KMS-11 (cell line): ENCODE measurements around the gene SCFD2.
"Not testable (repeated sequence)": the region's sequence is repeated elsewhere in the genome, so short reads cannot be mapped to it uniquely, and the experiment has no call there.

Experiments
- H2AFZ ChIP-seq: fragments of 200-600 bp; sonication (generic); 2 replicates; pipeline ENCODE4 v1.6.1; 2016; ENCODE audit warnings: antibody characterized with exemption, mixed run types, low read depth
- H3K27ac ChIP-seq: fragments of 200-600 bp; sonication (generic); 2 replicates; pipeline ENCODE4 v1.6.1; 2016; ENCODE audit warnings: mild to moderate bottlenecking, mixed run types
- H3K27me3 ChIP-seq: fragments of 200-600 bp; sonication (generic); 2 replicates; pipeline ENCODE4 v1.6.1; 2017; ENCODE audit warnings: mild to moderate bottlenecking, low read depth, mixed run types, moderate library complexity; ENCODE audit not compliant: insufficient read depth
- H3K36me3 ChIP-seq: fragments of 200-600 bp; sonication (generic); 2 replicates; pipeline ENCODE4 v1.6.1; 2017; ENCODE audit warnings: mild to moderate bottlenecking, mixed run types; ENCODE audit not compliant: insufficient read depth
- H3K4me1 ChIP-seq: fragments of 200-600 bp; sonication (generic); 2 replicates; pipeline ENCODE4 v1.6.1; 2016; ENCODE audit warnings: mild to moderate bottlenecking, low read depth, mixed run types; ENCODE audit not compliant: poor library complexity, severe bottlenecking
- H3K4me2 ChIP-seq: fragments of 200-600 bp; sonication (generic); 2 replicates; pipeline ENCODE4 v1.7.0; 2016; ENCODE audit warnings: mild to moderate bottlenecking, mixed run types
- H3K4me3 ChIP-seq: fragments of 200-600 bp; sonication (generic); IDR thresholded peaks from 2 replicates; pipeline ENCODE4 v1.6.1; 2017; ENCODE audit warnings: low read depth, low read length, mixed read lengths; ENCODE audit not compliant: insufficient read depth
- H3K79me2 ChIP-seq: fragments of 200-600 bp; sonication (generic); 2 replicates; pipeline ENCODE4 v1.6.1; 2016; ENCODE audit warnings: low read depth, mixed run types; ENCODE audit not compliant: insufficient read depth
- H3K9ac ChIP-seq: fragments of 200-600 bp; sonication (generic); 2 replicates; pipeline ENCODE4 v1.6.1; 2016; ENCODE audit warnings: mild to moderate bottlenecking, mixed run types
- H4K20me1 ChIP-seq: fragments of 200-600 bp; sonication (generic); 2 replicates; pipeline ENCODE4 v1.6.1; 2016; ENCODE audit warnings: mild to moderate bottlenecking, mixed run types; ENCODE audit not compliant: insufficient read depth
- CTCF ChIP-seq: fragments of 200-600 bp; sonication (generic); conservative IDR thresholded peaks from 2 replicates; pipeline ENCODE4 v1.6.1; 2017; ENCODE audit warnings: low read depth, mild to moderate bottlenecking, antibody characterized with exemption, low read length, moderate library complexity, mixed read lengths

SCFD2 gene

GRCh38 chr4:53227451-53227850 lies 138.4 kb downstream of the SCFD2 start:
- Histone ChIP-seq H4K20me1 (no peaks in the 10 kb centered on the region), H3K36me3 (no peaks in the 10 kb centered on the region), H3K4me1 (no peaks in the 10 kb centered on the region), H2AFZ (no peak overlapping the region), H3K79me2 (no peaks in the 10 kb centered on the region), H3K4me2 (no peak overlapping the region), H3K9ac (no peak overlapping the region), H3K4me3 (no peak overlapping the region), H3K27ac (no peak overlapping the region), H3K27me3 (no peaks in the 10 kb centered on the region)
- TF ChIP-seq CTCF: no peak

GRCh38 chr4:53221832-53222480 lies 143.9 kb downstream of the SCFD2 start:
- H3K36me3 ChIP-seq: no peaks in the 10 kb centered on the region
- H3K27me3 ChIP-seq: no peaks in the 10 kb centered on the region
- H3K4me1 ChIP-seq: no peaks in the 10 kb centered on the region
- H3K4me3 ChIP-seq: no peak overlapping the region
- no peak overlapping the region for H3K4me2 ChIP-seq
- no peak overlapping the region for H2AFZ ChIP-seq
- H3K9ac ChIP-seq: no peak overlapping the region
- H3K79me2 ChIP-seq: no peaks in the 10 kb centered on the region
- no peaks in the 10 kb centered on the region for H4K20me1 ChIP-seq
- no peak for TF ChIP-seq CTCF
- no peak overlapping the region for H3K27ac ChIP-seq

GRCh38 chr4:53219148-53219547 lies 146.7 kb downstream of the SCFD2 start:
- not testable (repeated sequence) for H3K4me1 ChIP-seq, H3K4me3 ChIP-seq, H3K79me2 ChIP-seq, H3K27me3 ChIP-seq, H3K4me2 ChIP-seq, H3K36me3 ChIP-seq, H2AFZ ChIP-seq, H3K27ac ChIP-seq, H3K9ac ChIP-seq, H4K20me1 ChIP-seq

- no peaks in the 10 kb centered on the region for H3K27me3 ChIP-seq
- no peaks in the 10 kb centered on the region for H3K36me3 ChIP-seq
- no peak overlapping the region for H3K27ac ChIP-seq
- H4K20me1 ChIP-seq: no peaks in the 10 kb centered on the region
- no peak overlapping the region for H3K4me3 ChIP-seq
- H3K9ac ChIP-seq: no peak overlapping the region
- no peak for TF ChIP-seq CTCF
- H2AFZ ChIP-seq: no peak overlapping the region
- no peak overlapping the region for H3K4me2 ChIP-seq
- no peaks in the 10 kb centered on the region for H3K79me2 ChIP-seq
- no peaks in the 10 kb centered on the region for H3K4me1 ChIP-seq
Measured at GRCh38 chr4:53208753-53209152, 157.1 kb downstream of the SCFD2 start.

GRCh38 chr4:53205970-53206369 lies 159.9 kb downstream of the SCFD2 start:
- H3K79me2 ChIP-seq: no peaks in the 10 kb centered on the region
- H3K4me1 ChIP-seq: no peaks in the 10 kb centered on the region
- no peak overlapping the region for H3K4me3 ChIP-seq
- no peaks in the 10 kb centered on the region for H3K27me3 ChIP-seq
- H3K9ac ChIP-seq: no peak overlapping the region
- no peak overlapping the region for H3K4me2 ChIP-seq
- no peaks in the 10 kb centered on the region for H4K20me1 ChIP-seq
- no peak for TF ChIP-seq CTCF
- H2AFZ ChIP-seq: no peak overlapping the region
- H3K27ac ChIP-seq: no peak overlapping the region
- no peaks in the 10 kb centered on the region for H3K36me3 ChIP-seq
